HG02884 (cell line): ENCODE results near the gene RGS19.
"Not testable (repeated sequence)": the region's sequence is repeated elsewhere in the genome, so short reads cannot be mapped to it uniquely, and the experiment has no call there.

ENCODE experiments used
- ATAC-seq: cut with Tn5 transposase; IDR thresholded peaks from one replicate; pipeline ENCODE4 v1.9.1; 2021; ENCODE audit warnings: mild to moderate bottlenecking, moderate library complexity; ENCODE audit not compliant: unreplicated experiment

RGS19 gene

DNA sequence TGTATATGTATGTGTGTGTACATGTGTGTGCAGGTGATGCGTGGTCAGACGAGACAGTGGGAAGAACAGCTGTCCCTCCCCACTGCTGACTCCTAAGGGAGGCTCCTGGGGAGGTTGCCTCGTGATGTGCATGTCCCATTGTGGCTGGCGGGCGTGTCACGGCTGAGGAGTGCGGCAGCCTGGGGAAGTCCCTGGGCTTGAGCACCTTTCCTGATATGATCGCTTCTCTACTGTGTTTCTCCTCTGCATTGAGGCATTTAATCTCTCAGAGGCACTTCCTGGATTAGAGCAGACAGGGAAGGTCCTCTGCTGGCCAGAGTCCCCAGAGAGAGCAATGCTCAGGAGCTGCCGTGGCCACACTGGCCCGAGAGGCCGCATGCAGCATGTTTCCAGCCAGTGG lies 16.6 kb upstream of the RGS19 start:
- no peak for ATAC-seq

DNA sequence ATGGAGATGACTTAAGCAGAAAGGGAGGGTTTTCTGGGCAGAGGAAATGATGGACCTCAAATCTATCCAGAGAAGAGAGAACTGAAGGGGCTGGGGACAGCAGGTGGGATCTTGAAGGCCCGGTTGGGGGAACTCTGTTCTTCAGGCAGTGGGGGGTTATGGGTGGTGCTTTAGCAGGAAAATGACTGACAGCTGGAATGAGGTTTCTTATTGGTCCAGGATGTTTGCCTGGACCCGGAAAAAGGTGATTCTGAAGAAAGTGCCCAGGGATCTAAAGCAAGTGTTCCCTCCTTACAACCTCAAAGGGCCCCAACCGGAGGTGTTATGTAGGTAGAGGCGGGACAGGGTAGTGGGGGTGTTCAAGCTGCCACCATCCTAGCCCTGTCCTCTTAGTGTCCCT lies 16.1 kb upstream of the RGS19 start:
- ATAC-seq: no peak

DNA sequence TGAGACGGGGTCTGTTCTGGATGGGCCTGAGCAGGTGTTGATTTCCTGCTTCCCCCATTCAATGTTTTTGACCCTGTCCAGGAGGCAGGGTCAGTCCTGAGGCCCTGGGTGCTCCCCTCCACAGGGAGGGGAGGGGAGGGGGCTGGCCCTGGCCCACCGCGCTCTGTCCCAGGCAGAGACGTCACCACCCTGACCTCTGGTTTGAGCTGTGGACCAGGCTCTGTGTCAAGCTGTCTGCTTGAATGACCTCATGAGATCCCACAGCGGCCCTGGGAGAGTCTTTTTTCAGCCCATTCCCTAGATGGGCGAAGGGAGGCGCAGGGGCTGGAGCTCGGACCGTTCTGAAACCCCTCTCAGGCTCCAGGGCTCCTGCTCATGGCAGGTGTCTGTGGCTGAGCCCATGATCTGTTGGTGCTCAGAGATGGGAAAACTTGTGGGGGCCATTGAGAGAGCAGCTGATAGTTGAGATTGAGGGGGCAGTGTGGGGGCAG lies 13.7 kb upstream of the RGS19 start:
- ATAC-seq: no peak

DNA sequence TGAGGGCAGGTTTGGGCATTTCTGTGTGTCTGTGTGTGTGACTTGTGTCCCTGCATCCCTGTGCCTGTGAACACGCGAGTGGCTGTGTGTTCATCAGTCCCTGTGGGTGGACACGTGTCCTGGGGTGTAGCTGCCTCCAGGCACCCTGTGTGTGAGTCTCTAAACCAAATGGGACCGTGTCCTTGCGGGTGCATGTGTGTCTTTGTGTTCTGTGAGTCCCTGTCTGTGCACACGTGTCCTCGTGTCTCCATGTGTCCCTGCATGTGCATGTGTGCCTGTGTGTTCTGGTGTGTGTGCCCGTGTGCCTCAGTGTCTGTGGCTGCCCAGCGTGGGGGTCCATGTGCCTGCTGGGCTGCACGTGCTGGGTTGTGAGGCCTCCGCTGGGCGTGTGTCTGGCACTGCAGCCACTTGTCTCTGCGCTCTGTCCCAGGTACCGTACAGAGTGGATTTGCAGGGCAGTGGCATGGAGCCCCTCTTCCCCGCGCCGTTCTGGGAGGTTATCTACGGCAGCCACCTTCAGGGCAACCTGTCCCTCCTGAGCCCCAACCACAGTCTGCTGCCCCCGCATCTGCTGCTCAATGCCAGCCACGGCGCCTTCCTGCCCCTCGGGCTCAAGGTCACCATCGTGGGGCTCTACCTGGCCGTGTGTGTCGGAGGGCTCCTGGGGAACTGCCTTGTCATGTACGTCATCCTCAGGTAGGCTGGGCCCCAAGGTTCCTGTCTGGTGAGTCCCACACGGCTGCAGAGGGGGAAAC lies 13.1 kb upstream of the RGS19 start:
- no peak for ATAC-seq

DNA sequence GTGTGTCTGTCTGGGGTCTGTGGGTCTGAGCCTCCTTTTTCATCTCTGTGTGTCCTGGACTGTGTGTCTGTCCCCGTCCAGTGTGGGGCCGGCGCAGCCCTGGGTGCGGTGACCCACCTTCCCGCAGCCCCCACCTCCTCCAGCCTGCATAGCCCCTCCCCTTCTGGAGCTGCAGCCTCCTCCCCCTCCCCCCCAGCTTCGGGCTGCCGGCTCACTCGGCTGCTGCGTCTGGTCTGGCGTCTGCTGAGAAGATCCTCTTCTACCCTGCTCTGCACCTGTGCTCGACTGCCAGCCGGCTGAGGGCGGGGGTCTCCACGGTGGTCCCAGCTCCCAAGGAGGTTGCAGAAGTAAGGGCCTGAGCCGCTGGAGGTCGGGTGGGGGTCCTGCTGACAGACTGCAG lies 12.5 kb upstream of the RGS19 start:
- ATAC-seq: no peak

DNA sequence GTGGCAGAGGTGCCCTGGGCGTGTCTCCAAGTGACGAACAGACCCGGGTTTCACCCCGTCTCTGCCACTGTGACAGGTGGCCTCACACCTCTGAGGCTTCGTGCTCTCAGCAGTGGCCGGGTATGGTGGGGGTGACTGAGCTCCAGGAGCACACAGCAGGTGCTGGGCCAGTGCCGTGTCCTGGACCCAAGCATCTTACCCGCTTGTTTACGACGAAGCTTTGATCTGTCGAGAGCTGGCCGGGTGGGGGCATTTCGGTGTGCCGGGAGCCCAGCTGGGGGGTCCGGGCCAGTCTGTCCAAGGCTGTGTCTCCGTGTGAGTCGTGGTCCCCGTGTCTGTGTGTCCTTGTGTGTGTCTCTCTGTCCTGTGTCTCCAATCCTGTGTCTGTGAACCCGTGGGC lies 12.0 kb upstream of the RGS19 start:
- ATAC-seq: no peak

DNA sequence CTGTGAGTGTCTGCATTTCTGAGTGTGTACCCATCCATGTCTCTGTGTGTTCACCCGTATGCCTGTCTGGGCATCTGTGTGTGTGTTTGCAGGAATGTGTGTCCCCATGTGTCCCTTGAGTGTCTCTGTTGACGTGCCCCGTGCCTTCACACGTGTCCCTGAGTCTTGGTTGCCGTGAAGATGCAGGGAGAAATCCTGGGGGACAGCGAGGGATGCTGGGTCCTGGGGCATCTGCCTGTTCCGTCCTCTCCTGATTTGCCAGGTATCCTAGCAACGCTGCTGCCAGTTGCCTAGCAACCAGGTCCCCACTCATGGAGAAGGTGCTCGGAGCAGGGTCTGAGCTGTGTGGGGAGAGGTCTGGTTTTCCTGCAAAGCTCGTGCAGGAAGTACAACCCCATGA lies 10.8 kb upstream of the RGS19 start:
- ATAC-seq: no peak

DNA sequence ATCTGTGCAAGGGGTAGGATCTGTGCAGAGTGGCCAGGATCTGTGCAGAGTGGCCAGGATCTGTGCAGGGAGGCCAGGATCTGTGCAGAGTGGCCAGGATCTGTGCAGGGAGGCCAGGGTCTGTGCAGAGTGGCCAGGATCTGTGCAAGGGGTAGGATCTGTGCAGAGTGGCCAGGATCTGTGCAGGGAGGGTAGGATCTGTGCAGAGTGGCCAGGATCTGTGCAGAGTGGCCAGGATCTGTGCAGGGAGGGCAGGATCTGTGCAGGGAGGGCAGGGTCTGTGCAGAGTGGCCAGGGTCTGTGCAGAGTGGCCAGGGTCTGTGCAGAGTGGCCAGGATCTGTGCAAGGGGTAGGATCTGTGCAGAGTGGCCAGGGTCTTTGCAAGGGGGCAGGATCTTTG lies 9.3 kb upstream of the RGS19 start:
- ATAC-seq: not testable (repeated sequence)

DNA sequence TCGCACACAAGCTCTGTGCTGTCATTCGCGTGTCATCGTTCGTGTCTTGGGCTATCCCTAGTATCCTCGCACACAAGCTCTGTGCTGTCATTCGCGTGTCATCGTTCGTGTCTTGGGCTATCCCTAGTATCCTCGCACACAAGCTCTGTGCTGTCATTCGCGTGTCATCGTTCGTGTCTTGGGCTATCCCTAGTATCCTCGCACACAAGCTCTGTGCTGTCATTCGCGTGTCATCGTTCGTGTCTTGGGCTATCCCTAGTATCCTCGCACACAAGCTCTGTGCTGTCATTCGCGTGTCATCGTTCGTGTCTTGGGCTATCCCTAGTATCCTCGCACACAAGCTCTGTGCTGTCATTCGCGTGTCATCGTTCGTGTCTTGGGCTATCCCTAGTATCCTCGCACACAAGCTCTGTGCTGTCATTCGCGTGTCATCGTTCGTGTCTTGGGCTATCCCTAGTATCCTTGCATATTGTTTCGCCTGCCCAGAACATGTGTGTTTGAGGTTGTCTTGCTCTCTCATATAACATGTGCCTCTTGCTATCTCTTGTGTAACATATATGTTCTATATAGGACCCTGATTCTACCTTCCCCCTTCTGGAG lies 8.0 kb upstream of the RGS19 start:
- not testable (repeated sequence) for ATAC-seq

DNA sequence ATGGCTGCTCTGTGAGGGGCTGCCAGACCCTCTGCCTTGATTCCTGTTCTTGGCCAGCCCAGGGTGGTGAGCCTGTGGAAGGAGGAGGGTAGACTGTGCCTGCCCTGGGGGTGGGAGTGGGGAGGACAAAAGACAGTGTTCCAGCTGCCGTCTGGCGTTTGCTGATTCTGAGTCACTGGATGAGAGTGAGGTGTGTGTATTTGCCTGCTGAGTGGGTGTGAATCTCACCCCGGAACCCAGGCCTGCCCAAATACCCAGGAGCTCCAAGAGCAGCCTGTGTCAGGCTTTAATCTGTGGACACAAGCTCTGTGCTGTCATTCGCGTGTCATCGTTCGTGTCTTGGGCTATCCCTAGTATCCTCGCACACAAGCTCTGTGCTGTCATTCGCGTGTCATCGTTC lies 7.5 kb upstream of the RGS19 start:
- ATAC-seq: no peak

DNA sequence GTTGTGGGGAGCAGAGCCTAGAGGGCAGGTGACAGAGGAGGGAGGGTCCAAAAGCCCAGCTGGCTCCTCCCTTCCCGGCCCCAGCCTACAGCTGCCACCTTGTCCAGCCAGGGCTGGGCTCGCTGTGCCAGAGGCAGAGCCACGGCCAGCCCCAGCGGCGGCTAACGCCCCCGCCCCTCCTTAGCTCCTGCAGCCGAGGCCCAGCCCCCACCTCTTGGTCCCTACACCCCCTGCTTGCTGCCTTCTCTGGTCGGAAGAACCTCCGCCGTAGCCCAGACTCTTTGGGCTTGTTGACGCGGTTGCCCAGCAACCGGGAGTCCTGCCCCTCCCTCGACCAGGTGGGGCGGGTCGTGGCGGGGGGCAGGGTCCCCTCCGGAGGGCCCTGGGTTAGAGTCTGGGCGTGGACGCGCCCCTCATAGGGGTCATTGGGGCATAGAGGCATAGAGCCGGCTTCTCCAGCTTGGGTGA lies 5.4 kb upstream of the RGS19 start:
- no peak for ATAC-seq

DNA sequence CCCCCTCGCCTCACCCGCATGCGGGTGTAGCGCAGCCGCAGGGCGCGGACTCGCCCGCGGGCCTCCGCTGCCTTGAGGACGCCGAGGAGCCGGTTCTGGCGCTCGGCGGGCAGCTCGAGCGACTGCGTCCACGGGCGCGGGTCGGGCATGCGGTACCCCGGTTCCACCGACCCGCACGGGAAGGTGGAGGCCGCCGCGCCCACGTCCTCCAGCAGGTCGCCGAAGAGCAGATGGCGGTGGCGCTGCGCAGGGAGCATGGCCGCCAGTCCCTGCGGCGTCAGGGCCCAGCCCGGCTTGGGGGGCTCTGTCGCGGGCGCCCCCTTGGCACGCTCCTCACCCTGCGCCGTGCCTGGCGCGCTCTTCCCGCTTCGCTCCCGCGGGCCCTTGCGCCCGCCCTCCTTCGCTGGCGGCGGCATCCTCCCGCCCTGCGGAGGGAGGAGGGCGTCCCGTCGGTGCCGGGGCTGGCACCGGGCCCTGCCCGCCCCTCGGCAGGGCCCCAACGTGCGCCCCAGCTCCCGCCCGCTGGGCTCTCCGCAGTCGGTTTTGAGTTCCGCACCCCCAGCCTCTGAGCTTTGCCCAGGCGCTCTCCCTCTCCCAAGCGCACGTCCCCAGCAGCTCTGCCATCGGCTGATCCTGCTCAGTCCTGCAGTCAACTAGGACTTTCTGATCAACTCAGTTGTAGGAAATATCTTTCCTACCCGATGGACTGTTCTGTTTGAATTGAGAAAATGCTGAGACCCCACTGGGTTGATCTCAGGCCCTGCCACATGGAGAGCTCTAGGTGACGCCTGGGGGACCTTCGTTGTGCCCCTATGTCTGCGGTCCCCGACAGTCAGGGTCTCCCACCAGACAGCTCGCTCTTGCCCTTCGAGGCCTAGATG lies 4.7 kb upstream of the RGS19 start, which contains the start of gene LKAAEAR1:
TSS of gene LKAAEAR1 (minus strand) at position 595 of the 881 bp plus-strand sequence. CDS start at position 416, 179 bp downstream.
- ATAC-seq: no peak

DNA sequence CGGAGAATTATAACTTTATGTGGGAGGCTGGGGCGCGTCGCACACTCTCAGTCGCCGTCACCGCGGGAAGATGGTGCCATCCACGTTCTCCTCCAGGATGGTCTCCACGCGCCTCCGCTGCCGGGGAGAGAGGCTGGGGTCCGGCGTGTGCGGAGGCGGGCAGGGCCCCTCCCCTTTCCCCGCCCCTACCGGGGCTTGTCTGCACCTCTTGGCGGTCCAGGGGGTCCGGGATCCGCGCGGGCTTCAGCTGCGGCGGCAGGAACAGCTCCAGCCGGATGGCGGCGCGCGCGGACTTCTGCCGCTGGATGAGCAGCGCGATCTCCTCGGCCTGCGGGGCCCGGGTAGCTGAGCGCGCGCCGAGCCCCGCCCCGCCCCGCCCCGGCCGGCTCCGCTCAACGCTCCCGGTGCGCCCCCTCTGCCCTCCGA lies 4.1 kb upstream of the RGS19 start:
- no peak for ATAC-seq

DNA sequence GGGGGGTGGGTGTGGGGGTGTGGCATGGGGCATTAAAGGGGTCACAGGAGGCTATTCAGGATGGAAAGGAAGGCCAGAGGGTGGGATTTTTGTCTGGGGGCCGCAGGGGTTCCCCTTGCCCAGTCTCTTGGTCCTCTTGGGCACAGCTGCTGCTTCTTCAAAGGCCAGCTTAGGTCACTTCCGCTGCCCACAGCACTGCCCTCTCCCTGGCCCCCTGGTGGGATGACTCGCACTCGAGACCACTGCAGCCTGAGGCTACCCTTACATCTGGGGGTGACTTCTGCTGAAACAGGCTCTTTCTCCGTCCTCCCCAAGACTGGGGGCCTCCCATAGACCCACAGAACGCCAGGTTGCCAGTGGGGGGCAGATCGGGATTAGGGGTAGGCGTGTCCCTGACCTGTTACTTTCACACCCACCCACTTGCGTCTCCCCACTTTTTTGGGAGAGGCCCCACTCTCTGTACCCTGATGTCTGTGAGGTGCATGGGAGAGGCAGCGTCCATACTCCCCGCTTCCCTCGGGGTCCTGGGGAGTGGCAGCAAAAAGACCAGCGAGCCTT lies 3.6 kb upstream of the RGS19 start:
- ATAC-seq: no peak

DNA sequence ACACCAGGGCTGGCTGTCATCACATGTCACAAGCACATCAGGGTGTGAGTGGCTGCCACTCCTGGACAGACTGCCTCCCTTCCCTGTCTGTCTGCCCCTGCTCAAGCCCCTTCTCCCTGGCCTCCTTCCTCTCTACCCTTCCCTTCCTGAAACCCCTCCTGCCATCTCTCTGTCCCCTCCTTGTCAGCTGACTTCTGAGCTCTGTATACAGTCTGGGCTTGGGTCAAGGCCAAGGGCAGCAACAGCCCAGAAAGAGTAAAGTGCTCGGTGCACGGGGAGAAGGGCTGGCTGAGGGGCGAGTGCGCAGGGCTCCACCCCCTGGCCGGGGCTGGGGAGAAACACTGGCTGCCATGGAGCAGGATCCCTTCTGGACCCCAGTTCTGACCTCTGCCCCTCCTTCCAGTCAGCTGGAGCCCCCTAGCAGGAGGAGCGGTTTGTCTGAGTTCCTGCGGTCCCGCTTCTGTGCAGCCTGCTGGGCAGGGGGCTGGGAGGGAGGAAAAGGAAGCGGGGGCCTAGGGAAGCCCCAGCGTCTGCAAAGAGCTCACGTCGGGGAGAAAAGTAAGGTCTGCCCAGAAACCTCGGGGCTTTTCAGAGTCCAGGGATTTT lies 2.9 kb upstream of the RGS19 start:
- no peak for ATAC-seq

DNA sequence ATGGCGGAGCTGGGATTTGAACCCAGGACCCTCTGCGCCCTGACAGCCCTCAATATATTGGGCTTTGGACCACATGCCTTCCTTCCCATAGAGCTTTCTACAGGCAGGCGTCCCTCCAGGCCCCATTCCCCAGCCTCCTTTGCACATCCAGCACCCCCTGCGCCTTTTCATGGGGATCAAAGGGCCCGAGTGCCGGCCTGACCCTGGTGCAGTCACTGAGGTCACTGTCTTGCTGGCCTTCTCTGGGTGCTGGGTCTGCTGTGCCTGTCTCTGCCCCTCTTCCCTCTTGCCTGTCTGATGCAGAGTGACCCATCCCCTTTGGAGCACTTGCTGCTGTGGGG lies 2.3 kb upstream of the RGS19 start:
- no peak for ATAC-seq

DNA sequence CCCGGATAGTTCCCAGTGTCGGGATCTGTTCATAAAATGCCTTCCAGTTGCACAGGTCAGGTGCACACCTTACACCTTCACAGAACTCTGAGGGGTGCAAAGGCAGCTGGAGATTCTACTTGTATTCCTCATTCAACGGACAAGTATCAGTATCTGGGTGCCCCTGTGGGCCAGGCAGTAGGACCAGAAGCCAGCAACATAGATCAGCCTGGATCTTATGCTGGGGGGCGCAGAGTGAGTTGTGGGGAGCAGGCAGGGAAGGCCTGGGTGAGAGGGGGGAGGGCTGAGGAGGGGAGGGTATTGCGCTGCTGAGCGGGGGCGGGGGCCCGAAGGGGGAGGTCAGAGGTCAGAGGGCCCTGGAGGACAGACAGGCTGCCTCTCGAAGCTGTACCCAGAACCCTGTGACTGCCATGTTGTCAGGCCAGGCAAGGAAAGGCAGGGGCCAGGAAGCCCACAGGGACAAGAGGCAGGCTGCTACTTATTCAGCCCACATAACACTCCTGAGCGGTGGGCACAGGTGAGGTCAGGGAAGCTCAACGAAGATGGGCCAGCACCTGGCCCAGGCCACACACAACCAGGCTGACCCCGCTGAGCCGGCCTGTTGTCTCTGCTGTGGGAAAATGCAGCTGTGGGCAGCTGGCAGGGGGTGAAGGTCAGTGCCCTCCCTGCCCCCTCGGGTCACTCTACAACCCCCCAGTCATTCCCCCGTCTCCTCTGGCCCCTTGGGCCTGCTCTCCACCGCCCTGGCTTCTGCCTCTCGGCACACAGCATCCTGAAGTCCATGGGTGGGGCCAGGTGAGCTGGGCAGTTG lies 1.7 kb upstream of the RGS19 start:
- ATAC-seq: no peak

DNA sequence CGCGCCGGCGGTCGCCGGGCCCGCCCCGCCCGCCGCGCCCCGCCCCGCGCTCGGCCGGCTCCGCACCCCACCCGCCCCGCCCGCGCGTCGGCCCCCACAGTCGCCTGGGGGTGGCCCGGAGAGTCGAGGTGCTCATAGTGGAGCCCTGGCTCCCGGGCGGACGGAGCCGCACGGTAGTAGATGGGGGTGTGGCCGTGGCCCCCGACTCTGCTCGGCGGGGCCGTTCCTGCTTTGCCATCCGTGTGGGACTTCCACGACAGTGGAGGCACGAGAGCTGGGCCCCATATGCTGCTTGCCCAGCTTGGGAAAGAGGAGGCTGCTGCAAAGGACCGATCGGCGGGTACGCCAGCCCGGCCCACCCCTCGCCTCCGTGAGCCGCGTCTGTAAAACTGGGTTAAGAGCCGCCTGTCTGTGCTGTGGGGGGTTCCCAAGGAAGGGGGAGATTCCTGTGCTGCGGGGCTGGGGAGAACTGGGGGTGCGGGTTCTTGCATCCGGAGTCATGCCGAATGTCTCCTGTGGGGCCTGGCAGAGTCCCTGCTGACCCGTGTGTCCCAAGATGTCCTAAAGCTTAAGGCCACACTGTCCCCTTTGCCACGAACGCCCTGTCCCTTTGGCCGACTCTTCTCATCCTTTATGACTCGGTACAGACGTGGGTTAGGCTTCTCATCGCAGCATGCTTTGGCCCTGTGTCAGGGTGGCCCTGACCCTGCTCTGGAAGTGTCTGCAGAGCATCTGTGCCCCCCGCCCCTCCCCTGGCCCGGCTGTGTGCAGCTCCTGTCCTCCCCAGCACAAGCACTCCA lies 895 bp upstream of the RGS19 start, which contains the start of gene OPRL1:
TSS of gene OPRL1 (plus strand) at position 70 of the 800 bp plus-strand sequence. CDS start 12,639 bp downstream, outside the sequence.
- no peak for ATAC-seq

DNA sequence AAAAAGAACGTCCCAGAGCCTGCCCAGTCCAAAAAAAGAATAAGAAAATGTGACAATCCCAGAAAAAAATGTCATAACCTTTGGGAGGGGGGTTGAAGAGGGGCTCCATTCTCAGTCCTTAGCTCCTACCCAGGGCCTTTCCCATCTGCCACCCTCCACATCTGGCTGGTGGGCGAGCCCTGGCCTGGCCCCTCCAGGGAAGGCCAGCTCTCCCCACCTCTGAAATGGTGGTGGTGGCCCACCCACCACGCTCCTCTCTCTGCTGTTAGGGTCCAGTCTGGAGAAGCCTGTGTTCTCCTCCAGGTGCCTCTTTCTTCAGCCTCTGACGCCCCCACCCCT lies 415 bp downstream of the RGS19 start:
- ATAC-seq: no peak
